ENCODE measurements around the gene GNAZ. TPM values are rescaled to one million over a fixed set of nuclear protein-coding genes. Genes with fewer than 3 reads are reported as not detected.

GNAZ gene
- total RNA-seq, 1 donor from 2014 or later, result 2.9 TPM

GRCh38 chr22:23084453-23085350 lies 14.4 kb downstream of the GNAZ start:
- Histone ChIP-seq H3K4me3 (no peak overlapping the region), H3K27ac (replicated peaks) (no peak overlapping the region), H3K4me1 (no peaks in the 10 kb centered on the region), H3K27me3 (ENCODE audit: low read depth) (no peaks in the 10 kb centered on the region), H3K9me3 (replicated peaks) (no peaks in the 10 kb centered on the region), H3K36me3 (no peaks in the 10 kb centered on the region)
- intact Hi-C loops (cut with micrococcal nuclease), result no loop called here
- no peak for DNase-seq
- no peak for TF ChIP-seq CTCF (IDR thresholded peaks at IDR 0.05; ENCODE audit: borderline replicate concordance)

GRCh38 chr22:23085351-23085671 lies 15.0 kb downstream of the GNAZ start:
- TF ChIP-seq CTCF (IDR thresholded peaks at IDR 0.05; ENCODE audit: borderline replicate concordance), result no peak
- no peak for DNase-seq
- Histone ChIP-seq H3K27me3 (ENCODE audit: low read depth) (no peaks in the 10 kb centered on the region), H3K9me3 (replicated peaks) (no peaks in the 10 kb centered on the region), H3K27ac (replicated peaks) (no peak overlapping the region), H3K4me1 (no peaks in the 10 kb centered on the region), H3K4me3 (no peak overlapping the region), H3K36me3 (no peaks in the 10 kb centered on the region)
- intact Hi-C loops (cut with micrococcal nuclease), result no loop called here

DNA sequence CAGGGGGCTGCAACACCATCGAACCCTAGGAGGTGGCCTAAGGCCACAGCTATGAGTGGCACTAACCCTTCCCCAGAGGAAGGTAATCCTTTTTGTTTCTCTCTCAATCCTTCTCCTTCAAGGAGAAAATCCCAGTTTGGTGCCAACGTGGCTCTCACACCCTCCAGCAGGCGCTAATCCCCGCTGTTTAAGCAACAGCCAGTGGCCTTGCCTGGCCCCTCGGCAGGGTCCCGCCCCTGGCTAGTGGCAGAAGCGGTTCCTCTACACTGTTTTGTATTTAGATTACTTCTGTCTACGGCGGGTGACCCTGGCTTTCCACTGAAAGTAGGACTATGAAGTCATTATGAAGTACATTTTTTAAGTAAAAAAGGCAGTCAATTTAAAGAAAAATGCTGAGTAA lies 15.5 kb downstream of the GNAZ start:
- no peak for TF ChIP-seq CTCF (IDR thresholded peaks at IDR 0.05; ENCODE audit: borderline replicate concordance)
- Histone ChIP-seq H3K9me3 (replicated peaks) (no peaks in the 10 kb centered on the region), H3K36me3 (no peaks in the 10 kb centered on the region), H3K4me1 (no peaks in the 10 kb centered on the region), H3K27me3 (ENCODE audit: low read depth) (no peaks in the 10 kb centered on the region), H3K4me3 (no peak overlapping the region), H3K27ac (replicated peaks) (no peak overlapping the region)
- intact Hi-C loops (cut with micrococcal nuclease), result no loop called here
- DNase-seq, result no peak

DNA sequence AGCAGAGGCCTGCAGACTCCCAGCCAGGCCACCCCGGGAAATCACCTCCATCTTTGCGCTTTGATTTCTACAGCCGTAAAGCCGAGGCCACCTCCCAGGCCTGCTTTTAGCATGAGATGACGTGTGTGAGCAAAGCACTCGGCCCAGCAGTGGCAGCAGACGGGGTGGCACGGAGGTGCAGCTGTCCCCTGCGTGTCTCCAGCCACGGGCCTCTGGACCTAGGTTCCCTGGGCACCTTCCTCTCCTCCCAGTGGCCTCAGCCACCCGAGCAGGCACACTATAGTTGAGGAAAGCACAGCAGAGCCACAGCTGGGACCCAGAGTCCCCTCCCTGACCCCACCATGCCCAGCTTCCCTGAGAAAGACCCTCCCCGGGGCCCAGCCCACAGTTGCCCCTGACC lies 15.9 kb downstream of the GNAZ start:
- DNase-seq, result no peak
- Histone ChIP-seq H3K4me1 (no peaks in the 10 kb centered on the region), H3K27ac (replicated peaks) (no peak overlapping the region), H3K27me3 (ENCODE audit: low read depth) (no peaks in the 10 kb centered on the region), H3K9me3 (replicated peaks) (no peaks in the 10 kb centered on the region), H3K36me3 (no peaks in the 10 kb centered on the region), H3K4me3 (no peak overlapping the region)
- TF ChIP-seq CTCF (IDR thresholded peaks at IDR 0.05; ENCODE audit: borderline replicate concordance), result no peak
- intact Hi-C loops (cut with micrococcal nuclease), result no loop called here

DNA sequence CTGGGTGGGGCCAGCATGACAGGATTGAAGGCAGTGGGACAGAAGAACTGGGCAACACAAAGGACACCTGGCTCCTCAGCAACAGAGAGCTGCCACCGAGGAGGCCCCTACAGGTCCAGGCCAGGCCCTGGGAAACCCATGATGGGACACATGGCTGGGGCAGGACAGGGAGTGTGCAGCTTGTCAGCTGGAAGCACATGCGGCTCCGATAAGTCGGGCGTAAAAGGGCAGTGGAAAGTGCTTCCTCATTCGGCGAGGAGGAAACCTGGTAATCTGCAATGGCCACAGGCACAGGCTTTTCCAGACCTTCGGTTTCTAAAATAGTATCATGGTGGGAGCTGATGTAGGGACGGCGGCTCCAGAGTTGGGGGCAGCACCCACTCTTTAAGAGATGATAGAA lies 16.5 kb downstream of the GNAZ start:
- H3K36me3 ChIP-seq, result no peaks in the 10 kb centered on the region
- H3K4me3 ChIP-seq, result no peak overlapping the region
- DNase-seq, result no peak
- no peak overlapping the region for H3K27ac ChIP-seq (replicated peaks)
- H3K27me3 ChIP-seq (ENCODE audit: low read depth), result no peaks in the 10 kb centered on the region
- TF ChIP-seq CTCF (IDR thresholded peaks at IDR 0.05; ENCODE audit: borderline replicate concordance), result no peak
- no peaks in the 10 kb centered on the region for H3K4me1 ChIP-seq
- no peaks in the 10 kb centered on the region for H3K9me3 ChIP-seq (replicated peaks)
- intact Hi-C loops (cut with micrococcal nuclease), result no loop called here
